HG03439 (cell line): ENCODE data around the gene GRK3.
A peak's percentile ranks its signal among the peaks of the same experiment; 100 is the strongest.

ENCODE experiments used
- ATAC-seq: cut with Tn5 transposase; IDR thresholded peaks from one replicate; pipeline ENCODE4 v1.9.1; 2021; ENCODE audit warnings: mild to moderate bottlenecking, moderate library complexity; ENCODE audit not compliant: unreplicated experiment

The GRK3 gene

GRCh38 chr22:25722223-25722622, 157.7 kb downstream of the GRK3 start:
- no peak for ATAC-seq

- no peak for ATAC-seq
Observed at GRCh38 chr22:25722626-25723025, 158.2 kb downstream of the GRK3 start.

- no peak for ATAC-seq
Observed at GRCh38 chr22:25726241-25726640, 161.8 kb downstream of the GRK3 start.

GRCh38 chr22:25728071-25728470, 163.6 kb downstream of the GRK3 start:
- no peak for ATAC-seq

GRCh38 chr22:25729016-25729995, 164.8 kb downstream of the GRK3 start:
- ATAC-seq, result no peak

- no peak for ATAC-seq
Observed at GRCh38 chr22:25735650-25736049, 171.2 kb downstream of the GRK3 start.

GRCh38 chr22:25736378-25737011, 172.0 kb downstream of the GRK3 start:
- ATAC-seq, result no peak

- ATAC-seq, result no peak
Observed at GRCh38 chr22:25739659-25740344, 175.3 kb downstream of the GRK3 start.

GRCh38 chr22:25741692-25742626, 177.5 kb downstream of the GRK3 start, which contains the start of gene MYO18B:
TSS of gene MYO18B (plus strand) at chr22:25742188. CDS start at chr22:25761093, 18,905 bp downstream.
- ATAC-seq, result no peak

GRCh38 chr22:25742918-25743708, 178.6 kb downstream of the GRK3 start:
- ATAC-seq, result no peak

- no peak for ATAC-seq
Observed at GRCh38 chr22:25744694-25745093, 180.2 kb downstream of the GRK3 start.

GRCh38 chr22:25745341-25746011, 181.0 kb downstream of the GRK3 start:
- no peak for ATAC-seq

GRCh38 chr22:25746012-25746373, 181.5 kb downstream of the GRK3 start:
- ATAC-seq, result no peak

GRCh38 chr22:25747245-25747944, 182.9 kb downstream of the GRK3 start:
- ATAC-seq, result no peak

- ATAC-seq, result no peak
Observed at GRCh38 chr22:25748140-25748539, 183.7 kb downstream of the GRK3 start.

GRCh38 chr22:25748704-25749103, 184.2 kb downstream of the GRK3 start:
- no peak for ATAC-seq

GRCh38 chr22:25749420-25750169, 185.1 kb downstream of the GRK3 start:
- peak; percentile 58 for ATAC-seq
